ENCODE results near the gene MRPS6. TPM values are rescaled to one million over a fixed set of nuclear protein-coding genes. Genes with fewer than 3 reads are reported as not detected.

Gene MRPS6
- total and polyA plus RNA-seq, 10 donors, result 18.7 to 74.9 (median 37.7) TPM

- Histone ChIP-seq H3K9me3 (no peaks in the 10 kb centered on the region), H3K4me3 (no peak overlapping the region), H3K4me1 (peaks cover 3 to 59% (median 13%) of the 10 kb centered on the region in 6 donors), H3K36me3 (peaks cover 0 to 29% (median 18%) of the 10 kb centered on the region in 6 donors), H3K27ac (no peak overlapping the region), H3K27me3 (replicated peaks in 1 of 7) (no peaks in the 10 kb centered on the region)
- no peak for DNase-seq
- intact Hi-C loops (cut with DNase I; ENCODE audit: low total_unique reads), result no loop called here
- 90 to 98% (median 95%) methylated on average over 7 of the region's 7 CpGs for WGBS, 5 donors
- TF ChIP-seq POLR2AphosphoS5 (IDR thresholded peaks at IDR 0.05), result no peak
Measured at GRCh38 chr21:34094949-34095348, 21.6 kb downstream of the MRPS6 start.

GRCh38 chr21:34097442-34097841 lies 24.1 kb downstream of the MRPS6 start:
- H3K36me3 ChIP-seq, result peaks cover 0 to 29% (median 18%) of the 10 kb centered on the region in 6 donors
- no peak for DNase-seq
- WGBS, 5 donors, result 85 to 95% (median 92%) methylated on average over 2 of the region's 2 CpGs
- H3K4me1 ChIP-seq, result peaks cover 0 to 44% (median 5%) of the 10 kb centered on the region in 6 donors
- no peaks in the 10 kb centered on the region for H3K9me3 ChIP-seq
- H3K27ac ChIP-seq, result no peak overlapping the region
- TF ChIP-seq POLR2AphosphoS5 (IDR thresholded peaks at IDR 0.05) (no peak), CTCF (IDR thresholded peaks at IDR 0.05 in 8 of 11, conservative IDR thresholded peaks at IDR 0.05 in 3 of 11) (no peak), POLR2A (IDR thresholded peaks at IDR 0.05) (no peak)
- no peaks in the 10 kb centered on the region for H3K27me3 ChIP-seq (replicated peaks in 1 of 7)
- intact Hi-C loops (cut with DNase I; ENCODE audit: low total_unique reads), result no loop called here
- no peak overlapping the region for H3K4me3 ChIP-seq

GRCh38 chr21:34100337-34100736 lies 27.0 kb downstream of the MRPS6 start:
- peaks cover 0 to 22% (median 12%) of the 10 kb centered on the region in 6 donors for H3K36me3 ChIP-seq
- intact Hi-C loops (cut with DNase I; ENCODE audit: low total_unique reads), result no loop called here
- DNase-seq, result no peak
- peaks cover 0 to 27% (median 0%) of the 10 kb centered on the region in 6 donors for H3K4me1 ChIP-seq
- no peak for TF ChIP-seq POLR2AphosphoS5 (IDR thresholded peaks at IDR 0.05)
- TF ChIP-seq POLR2A (IDR thresholded peaks at IDR 0.05), result no peak
- TF ChIP-seq CTCF (IDR thresholded peaks at IDR 0.05 in 8 of 11, conservative IDR thresholded peaks at IDR 0.05 in 3 of 11), result no peak
- no peaks in the 10 kb centered on the region for H3K9me3 ChIP-seq
- no peaks in the 10 kb centered on the region for H3K27me3 ChIP-seq (replicated peaks in 1 of 7)
- no peak overlapping the region for H3K4me3 ChIP-seq
- WGBS, 5 donors, result 86 to 100% (median 96%) methylated on average over 2 of the region's 2 CpGs
- H3K27ac ChIP-seq, result no peak overlapping the region

- Histone ChIP-seq H3K27ac (no peak overlapping the region), H3K4me1 (peaks cover 0 to 27% (median 0%) of the 10 kb centered on the region in 6 donors), H3K9me3 (no peaks in the 10 kb centered on the region), H3K4me3 (no peak overlapping the region), H3K36me3 (peaks cover 0 to 18% (median 7%) of the 10 kb centered on the region in 6 donors), H3K27me3 (replicated peaks in 1 of 7) (no peaks in the 10 kb centered on the region)
- WGBS, 5 donors, result 84 to 96% (median 86%) methylated on average over 4 of the region's 4 CpGs
- intact Hi-C loops (cut with DNase I; ENCODE audit: low total_unique reads), result no loop called here
- TF ChIP-seq POLR2AphosphoS5 (IDR thresholded peaks at IDR 0.05) (no peak), POLR2A (IDR thresholded peaks at IDR 0.05) (no peak), CTCF (IDR thresholded peaks at IDR 0.05 in 8 of 11, conservative IDR thresholded peaks at IDR 0.05 in 3 of 11) (no peak)
- DNase-seq, result no peak
Measured at GRCh38 chr21:34100790-34101189, 27.4 kb downstream of the MRPS6 start.

All from spleen (tissue), 11 donors.